HFF-Myc (cell line): ENCODE measurements around the gene AMBRA1.

ENCODE experiments used
- DNase-seq: peaks from one replicate; pipeline ENCODE4 v3.0.0-alpha.2; 2011; ENCODE audit warnings: low read depth; ENCODE audit errors: extremely low read depth
- H3K4me3 ChIP-seq: replicated peaks from 2 replicates; pipeline ENCODE4 v1.5.1; 2011; ENCODE audit warnings: low read depth, mild to moderate bottlenecking, control low read depth, low read length
- CTCF ChIP-seq: IDR thresholded peaks from 2 replicates; pipeline ENCODE4 v1.5.1; 2012; ENCODE audit warnings: mild to moderate bottlenecking, low read depth, low read length, control low read depth; ENCODE audit errors: missing control alignments

Gene AMBRA1

GRCh38 chr11:46447544-46447943 is 146.3 kb downstream of the AMBRA1 start:
- no peak overlapping the region for H3K4me3 ChIP-seq
- DNase-seq, result no peak
- no peak for TF ChIP-seq CTCF

- H3K4me3 ChIP-seq, result no peak overlapping the region
- peak; percentile 25 for TF ChIP-seq CTCF
- no peak for DNase-seq
These were observed 147.7 kb downstream of the AMBRA1 start for GRCh38 chr11:46445920-46446771.

DNA sequence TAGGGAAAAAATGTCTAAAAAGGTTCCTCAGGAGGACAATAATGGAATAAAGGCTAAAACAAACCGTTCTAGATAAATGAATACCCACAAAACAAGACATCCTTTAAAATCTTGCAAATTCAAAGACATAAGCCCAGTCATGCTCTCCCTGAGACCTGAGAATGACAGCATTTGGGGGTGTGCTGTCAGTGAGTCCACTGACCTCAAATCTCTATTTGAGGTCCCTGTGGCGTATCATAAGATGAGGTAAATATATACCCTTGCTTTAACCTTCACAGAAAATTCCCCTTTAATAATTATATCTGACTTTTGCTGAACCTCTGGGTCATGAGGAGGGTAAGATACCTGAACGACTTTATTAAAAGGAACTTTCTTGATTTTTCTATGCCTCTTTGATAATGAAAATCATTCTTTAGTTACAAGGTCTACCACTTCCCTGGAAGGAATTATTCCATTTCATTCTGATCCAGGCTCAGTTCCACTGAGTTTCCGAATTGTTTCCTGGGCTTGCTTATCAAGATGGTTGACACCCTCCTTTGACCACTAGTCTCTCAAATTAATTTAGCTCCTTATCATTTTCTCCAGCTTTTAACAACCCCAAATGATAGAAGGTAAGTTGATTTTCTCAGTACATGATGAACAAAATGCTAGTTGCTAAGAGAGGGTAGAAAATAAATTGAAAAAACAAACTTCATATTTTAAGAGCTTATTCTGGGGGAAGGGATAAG is 148.5 kb downstream of the AMBRA1 start:
- DNase-seq, result no peak
- no peak overlapping the region for H3K4me3 ChIP-seq
- no peak for TF ChIP-seq CTCF

GRCh38 chr11:46444305-46444704 is 149.5 kb downstream of the AMBRA1 start:
- no peak overlapping the region for H3K4me3 ChIP-seq
- no peak for DNase-seq
- TF ChIP-seq CTCF, result no peak

DNA sequence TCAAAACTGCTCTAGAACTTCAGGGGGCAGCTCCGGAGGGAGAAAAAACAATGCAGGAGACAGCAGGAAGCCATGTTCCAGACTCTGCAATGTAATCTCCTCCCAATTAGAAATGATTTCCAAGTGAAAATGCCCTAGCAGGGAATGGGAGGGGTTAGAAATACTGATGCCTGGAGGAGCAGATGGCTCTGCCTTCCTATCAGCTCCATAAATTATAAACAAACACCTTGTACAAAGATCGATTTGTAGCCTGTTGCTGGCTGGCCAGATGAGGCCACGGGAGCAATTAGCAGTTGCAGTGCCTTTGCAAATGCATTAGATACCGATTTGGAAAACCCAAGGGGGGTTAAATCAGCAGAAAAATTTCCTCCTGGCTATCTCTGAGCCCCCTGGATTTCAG is 155.6 kb downstream of the AMBRA1 start:
- no peak for DNase-seq
- H3K4me3 ChIP-seq, result no peak overlapping the region
- TF ChIP-seq CTCF, result no peak

DNA sequence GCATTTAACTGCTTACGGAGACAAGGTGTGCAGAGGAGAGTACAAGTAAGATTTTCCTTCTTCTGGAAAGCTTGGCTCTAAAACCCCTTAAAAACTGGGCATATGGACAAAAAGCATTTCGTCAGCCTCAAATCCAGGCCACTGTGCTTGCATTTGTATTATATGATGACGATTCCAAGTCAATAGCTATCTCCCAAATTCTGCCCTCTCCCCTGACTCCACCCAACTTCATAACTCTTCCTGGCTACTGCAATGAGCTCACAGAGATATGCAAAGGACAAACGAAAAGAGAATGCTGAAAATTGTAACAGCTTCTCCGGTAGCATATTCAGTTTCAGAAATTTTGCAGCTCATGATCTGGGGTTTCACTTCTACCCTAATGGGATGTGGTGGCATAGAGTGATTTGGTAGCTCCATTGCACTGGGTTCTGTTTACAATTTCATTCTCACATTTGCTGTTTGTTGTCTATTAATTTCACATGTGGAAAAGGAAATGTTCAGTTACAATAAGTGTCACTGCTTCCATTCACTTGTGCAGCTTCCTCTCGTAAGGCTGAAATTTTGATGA is 156.6 kb downstream of the AMBRA1 start:
- no peak overlapping the region for H3K4me3 ChIP-seq
- no peak for TF ChIP-seq CTCF
- DNase-seq, result no peak
